GM19324 (cell line): ENCODE measurements around the gene MIP.
"Not testable (repeated sequence)": the region's sequence is repeated elsewhere in the genome, so short reads cannot be mapped to it uniquely, and the experiment has no call there.

Source experiments
- ATAC-seq: cut with Tn5 transposase; IDR thresholded peaks from one replicate; pipeline ENCODE4 v1.9.1; 2021; ENCODE audit warnings: mild to moderate bottlenecking, moderate library complexity; ENCODE audit not compliant: unreplicated experiment, low FRiP score

The MIP gene

DNA sequence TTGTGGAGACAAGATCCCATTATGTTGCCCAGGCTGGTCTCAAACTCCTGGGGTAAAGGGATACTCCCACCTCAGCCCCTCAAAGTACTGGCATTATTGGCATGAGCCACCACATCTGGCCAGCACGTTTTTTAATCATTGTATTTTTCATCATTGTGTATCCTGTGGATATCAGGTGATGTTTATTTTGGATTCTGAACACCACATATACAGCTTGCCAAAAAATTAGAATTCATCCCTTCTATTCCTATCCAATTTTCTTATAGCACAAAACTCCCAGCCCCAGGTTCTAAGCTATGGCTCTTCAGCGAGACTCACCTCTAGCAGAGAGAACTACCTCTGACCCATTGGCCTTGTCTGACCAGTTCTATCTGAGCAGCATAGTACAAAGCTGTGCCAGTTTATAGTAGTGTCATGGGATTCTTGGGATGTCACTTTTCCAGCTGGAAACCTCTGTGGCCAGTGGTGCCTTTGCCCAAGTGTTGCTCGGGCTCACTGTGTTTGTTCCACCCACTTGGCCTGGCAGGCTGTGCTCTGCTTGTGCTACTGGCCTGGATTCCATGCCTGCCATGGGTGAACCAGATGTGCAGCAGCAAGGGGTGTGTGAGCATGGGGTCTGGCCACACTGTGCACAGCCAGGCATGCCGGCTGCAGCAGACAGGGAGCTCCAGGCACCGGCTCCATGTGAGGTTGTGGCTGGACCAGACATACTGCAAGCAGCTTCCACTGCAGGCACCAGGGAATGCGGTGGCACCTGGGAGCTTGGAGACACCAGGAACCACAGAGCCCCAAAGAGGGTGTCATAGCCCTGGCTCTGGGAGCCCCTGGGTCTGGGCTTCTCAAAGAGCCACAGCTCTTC lies 42.4 kb downstream of the MIP start:
- ATAC-seq = no peak

DNA sequence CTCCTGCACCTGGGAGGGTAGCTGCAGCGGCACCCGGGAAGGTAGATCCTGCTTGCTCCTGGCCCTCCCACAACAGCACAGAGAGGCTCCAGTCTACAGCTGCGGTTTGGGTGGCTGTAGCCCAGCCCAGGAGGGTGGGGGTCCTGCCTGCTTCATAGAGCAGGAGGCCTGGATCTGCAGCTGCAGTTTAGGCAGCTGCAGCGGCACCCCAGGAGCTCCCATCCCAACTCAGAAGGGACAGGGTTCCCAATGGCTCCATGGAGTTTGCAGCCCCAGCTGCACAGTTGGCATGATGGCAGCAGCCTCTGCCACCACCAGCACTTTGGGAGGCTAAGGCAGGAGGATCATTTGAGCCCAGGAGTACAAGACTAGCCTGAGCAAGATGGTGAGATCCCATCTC lies 43.7 kb downstream of the MIP start:
- no peak for ATAC-seq

DNA sequence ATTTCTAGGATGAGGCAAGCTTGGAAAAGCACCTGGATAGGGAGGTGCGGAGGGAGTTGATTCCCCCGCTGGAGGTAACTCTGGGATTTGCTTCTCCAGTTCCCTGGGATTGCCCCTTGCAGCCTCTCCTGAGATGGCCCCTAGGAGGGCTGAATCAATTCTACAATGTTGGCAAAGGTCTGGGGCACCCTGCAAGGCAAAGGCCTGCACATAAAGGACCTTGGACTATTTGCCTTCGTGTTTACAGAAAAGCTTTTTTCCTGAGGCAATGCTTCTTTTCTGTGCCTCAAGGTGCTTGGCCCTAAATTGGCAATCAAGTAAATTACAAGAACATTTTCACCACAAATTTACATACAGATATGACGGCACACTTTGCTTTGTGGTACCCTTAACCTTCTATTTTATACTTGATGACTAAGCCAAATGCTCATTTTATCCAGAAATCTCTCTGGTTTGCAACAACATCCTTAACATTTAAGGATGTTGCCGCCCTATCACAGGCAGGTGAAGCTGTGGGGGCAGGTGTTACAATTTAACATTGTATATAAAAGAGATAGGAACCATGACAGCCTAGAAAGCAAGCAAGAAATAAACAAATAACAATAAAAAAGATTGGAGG lies 45.5 kb downstream of the MIP start:
- no peak for ATAC-seq

DNA sequence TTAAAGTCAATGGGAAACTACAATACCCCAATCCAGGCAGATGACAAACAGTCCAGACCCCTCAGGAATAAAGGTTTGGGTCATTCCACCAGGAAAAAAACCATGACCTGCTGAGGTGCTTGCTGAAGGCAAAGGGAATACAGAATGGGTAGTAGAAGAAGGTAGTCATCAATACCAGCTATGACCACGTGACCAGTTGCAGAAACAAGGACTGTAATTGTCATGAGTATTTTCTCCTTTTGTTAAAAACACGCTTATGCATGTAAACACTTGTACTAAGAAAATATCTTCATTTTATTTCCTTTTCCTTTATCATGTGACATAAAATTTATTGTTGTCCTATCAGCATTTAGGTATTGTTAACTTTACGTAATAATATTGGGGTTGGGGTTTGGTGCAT lies 50.2 kb downstream of the MIP start:
- not testable (repeated sequence) for ATAC-seq

DNA sequence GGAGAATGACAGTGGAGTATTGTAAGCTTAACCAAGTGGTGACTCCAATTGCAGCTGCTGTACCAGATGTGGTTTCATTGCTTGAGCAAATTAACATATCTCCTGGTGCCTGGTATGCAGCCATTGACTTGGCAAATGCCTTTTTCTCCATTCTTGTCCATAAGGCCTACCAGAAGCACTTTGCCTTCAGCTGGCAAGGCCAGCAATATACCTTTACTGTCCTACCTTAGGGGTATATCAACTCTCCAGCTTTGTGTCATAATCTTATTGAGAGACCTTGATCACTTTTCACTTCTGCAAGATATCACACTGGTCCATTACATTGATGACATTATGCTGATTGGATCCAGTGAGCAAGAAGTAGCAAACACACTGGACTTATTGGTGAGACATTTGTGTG lies 52.8 kb downstream of the MIP start:
- not testable (repeated sequence) for ATAC-seq

DNA sequence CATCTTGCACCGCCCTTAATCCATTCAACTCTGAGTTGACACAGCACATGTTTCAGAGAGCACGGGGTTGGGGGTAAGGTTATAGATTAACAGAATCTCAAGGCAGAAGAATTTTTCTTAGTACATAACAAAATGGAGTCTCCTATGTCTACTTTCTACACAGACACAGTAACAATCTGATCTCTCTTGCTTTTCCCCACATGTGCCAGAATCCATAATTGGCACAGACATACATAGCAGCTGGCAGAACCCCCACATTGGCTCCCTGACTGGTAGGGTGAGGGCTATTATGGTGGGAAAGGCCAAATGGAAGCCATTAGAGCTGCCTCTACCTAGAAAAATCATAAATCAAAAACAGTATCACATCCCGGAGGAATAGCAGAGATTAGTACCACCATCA lies 53.3 kb downstream of the MIP start:
- not testable (repeated sequence) for ATAC-seq
